Epithelial cell of esophagus (primary cell): ENCODE measurements around the gene HOXB6.

Experiments used
- DNase-seq: peaks from one replicate; pipeline ENCODE4 v3.0.0; 2010; ENCODE audit warnings: low read depth
- H3K4me3 ChIP-seq: 2 replicates; pipeline ENCODE4 v1.5.1; 2011; ENCODE audit warnings: mild to moderate bottlenecking, low read length, control low read depth
- CTCF ChIP-seq: IDR thresholded peaks from 2 replicates; pipeline ENCODE4 v1.5.1; 2011; ENCODE audit warnings: low read depth, mild to moderate bottlenecking, low read length, control low read depth, inconsistent platforms; ENCODE audit not compliant: insufficient read depth; ENCODE audit errors: missing control alignments

The HOXB6 gene

DNA sequence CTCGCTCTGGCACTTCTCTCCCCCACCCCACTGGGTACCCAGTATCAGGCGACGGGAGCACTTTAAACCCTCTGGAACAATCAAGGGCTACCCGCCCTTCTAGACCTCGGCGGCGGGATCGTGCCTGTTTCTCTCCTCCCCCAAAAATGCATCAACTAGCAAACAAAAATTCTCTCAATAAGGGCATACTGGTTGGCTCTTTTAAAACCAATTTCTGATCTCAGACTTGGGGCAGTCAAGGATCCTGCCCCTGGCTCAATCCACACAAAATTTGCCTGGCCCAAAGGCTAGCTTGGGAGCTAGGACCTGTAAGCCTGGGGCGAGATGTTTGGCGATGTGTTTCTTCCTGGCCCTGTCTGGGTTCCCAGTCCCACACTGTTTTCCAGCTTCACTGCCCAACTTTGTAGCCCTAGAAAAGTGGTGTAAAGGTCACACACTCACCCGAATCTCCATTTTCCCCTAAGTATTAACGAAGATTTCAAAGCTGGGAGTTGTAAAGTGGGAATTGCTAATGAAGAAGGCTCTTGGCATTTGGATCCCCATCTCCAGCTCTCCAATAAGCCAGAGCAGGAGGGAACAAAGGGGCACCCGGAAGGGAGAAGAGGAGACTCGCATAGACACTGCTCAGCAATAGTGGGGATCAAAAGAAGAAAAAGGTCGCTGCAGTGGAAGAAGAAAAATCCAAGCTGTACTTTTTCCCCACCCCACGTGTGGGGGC is 45.5 kb downstream of the HOXB6 start:
- no peak for DNase-seq
- TF ChIP-seq CTCF: no peak
- no peak overlapping the region for H3K4me3 ChIP-seq

DNA sequence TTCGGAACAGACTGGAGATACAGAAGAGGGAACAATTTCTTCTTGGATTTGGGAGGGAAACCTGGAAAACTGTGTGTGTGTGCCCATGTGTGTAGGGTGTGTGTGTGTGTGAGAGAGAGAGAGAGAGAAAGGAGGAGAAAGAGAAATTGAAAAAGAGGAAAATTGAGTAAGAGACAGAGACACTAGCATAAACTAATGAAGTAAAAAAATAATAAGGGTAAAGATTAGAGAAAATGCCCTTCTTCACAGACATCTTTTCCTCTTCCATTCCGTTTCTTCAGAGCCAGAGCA is 46.0 kb downstream of the HOXB6 start:
- H3K4me3 ChIP-seq: no peak overlapping the region
- TF ChIP-seq CTCF: no peak
- DNase-seq: no peak

DNA sequence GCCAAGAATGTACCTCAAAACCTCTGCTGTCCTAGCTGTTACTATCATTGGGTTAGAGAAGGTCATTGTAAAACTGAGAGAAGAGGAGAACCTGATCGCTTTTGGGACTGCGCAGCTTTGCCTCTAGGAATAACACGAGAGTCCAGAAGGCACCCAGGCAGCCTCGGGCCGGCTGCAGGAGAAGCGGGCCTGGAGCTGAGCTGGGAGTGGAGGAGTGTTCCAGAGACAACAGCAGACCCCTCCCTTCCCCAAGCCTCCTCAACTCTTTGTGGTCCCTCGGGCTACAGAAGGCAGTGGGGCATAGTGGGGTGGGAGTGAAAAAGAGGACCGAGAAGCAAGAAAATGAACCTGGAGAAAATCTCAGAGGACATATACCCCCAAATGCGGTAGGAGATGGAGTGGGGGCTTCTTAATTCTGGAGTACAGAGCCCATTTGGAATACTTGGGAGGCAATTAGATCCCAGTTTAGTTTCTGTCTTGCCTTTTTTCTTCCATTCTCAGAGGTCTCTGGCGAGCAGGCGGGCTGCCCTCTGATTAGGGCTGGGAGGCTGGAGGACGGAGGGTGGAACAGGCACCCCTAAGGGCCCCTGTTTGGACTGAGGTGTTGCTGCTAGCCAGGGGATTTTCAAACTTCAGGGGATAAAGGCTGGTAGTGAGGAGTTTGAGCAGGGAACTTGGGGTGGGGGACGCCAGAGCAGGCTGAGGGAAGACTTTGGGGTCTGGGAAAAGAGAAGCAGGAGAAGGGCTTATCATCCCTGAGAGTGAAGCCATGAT is 46.5 kb downstream of the HOXB6 start:
- DNase-seq: no peak
- H3K4me3 ChIP-seq: no peak overlapping the region
- no peak for TF ChIP-seq CTCF

DNA sequence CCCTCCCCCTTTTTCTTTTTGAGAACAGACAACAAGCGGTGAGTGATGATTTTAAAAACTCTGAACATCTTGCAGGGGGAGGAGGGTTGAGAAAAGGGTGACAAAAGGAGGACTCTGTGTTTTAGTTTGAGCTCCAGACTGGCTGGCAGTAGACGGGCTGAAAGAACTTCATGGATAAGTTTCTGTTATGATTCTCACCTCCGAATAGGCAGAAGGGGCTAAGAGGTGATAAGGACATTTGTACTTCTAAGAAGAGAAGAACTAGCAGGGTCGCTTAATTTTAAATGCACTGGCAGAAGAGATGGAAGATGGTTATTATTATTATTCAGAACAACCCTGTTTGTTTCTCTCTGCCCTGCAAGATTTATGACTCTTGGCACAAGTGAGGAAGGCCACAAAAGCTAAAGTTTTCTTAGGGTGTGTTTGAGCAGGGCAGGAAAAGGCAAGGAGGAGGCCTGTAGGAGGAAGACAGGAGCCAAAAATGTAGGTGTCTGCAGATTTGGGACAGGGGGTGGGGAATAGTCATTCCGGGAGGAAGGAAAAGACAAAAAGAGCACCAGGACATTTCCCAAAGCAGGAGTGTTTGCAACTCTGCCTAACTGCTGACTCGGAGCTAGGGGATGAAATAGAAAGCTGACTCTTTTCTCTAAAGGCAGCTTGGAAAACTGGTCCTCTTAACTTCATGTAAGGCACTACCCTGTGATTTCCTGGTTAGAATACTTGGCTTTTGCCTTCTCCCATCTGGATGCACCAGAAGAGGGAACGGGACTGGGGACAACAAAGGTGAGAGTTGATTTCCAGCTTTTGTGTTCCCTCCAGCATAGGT is 48.0 kb downstream of the HOXB6 start:
- H3K4me3 ChIP-seq: no peak overlapping the region
- no peak for TF ChIP-seq CTCF
- DNase-seq: no peak

DNA sequence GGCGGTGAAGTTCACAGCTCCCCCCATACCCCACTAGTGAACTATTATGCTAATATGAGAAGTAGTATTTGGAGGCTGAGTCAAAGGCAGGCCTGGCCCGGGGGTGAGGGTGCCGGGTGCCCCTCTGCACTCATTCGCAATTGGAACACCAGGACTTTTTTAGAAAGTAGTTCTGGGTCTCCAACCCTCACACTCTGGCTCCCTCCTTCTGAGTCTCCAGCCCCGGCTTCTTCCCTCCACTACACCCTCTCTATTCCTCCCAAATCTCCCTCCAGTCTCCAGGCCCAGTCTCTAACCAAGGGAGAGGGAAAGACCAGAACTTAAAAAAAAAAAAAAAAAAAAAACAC is 48.6 kb downstream of the HOXB6 start:
- no peak for TF ChIP-seq CTCF
- H3K4me3 ChIP-seq: no peak overlapping the region
- no peak for DNase-seq

GRCh38 chr17:48555258-48556228 is 49.2 kb downstream of the HOXB6 start:
- DNase-seq: peak; percentile 45
- TF ChIP-seq CTCF: no peak
- peak overlapping the region; percentile 36 for H3K4me3 ChIP-seq
